ENCODE results near the gene ADAM12.

- no peak for TF ChIP-seq CTCF (conservative IDR thresholded peaks at IDR 0.05; ENCODE audit: low read depth in 2 of 2)
- TF ChIP-seq EZH2phosphoT487 (IDR thresholded peaks at IDR 0.05; ENCODE audit: unreplicated experiment) = no peak
- no peak for TF ChIP-seq EZH2 (IDR thresholded peaks at IDR 0.05; ENCODE audit: low read depth, unreplicated experiment)
- no peak for TF ChIP-seq JUNB (IDR thresholded peaks at IDR 0.05; ENCODE audit: unreplicated experiment)
- no peak for TF ChIP-seq POLR2AphosphoS5 (IDR thresholded peaks at IDR 0.05; ENCODE audit: low read depth)
- TF ChIP-seq ETS1 (IDR thresholded peaks at IDR 0.05) = no peak
- TF ChIP-seq, protein P1, sequence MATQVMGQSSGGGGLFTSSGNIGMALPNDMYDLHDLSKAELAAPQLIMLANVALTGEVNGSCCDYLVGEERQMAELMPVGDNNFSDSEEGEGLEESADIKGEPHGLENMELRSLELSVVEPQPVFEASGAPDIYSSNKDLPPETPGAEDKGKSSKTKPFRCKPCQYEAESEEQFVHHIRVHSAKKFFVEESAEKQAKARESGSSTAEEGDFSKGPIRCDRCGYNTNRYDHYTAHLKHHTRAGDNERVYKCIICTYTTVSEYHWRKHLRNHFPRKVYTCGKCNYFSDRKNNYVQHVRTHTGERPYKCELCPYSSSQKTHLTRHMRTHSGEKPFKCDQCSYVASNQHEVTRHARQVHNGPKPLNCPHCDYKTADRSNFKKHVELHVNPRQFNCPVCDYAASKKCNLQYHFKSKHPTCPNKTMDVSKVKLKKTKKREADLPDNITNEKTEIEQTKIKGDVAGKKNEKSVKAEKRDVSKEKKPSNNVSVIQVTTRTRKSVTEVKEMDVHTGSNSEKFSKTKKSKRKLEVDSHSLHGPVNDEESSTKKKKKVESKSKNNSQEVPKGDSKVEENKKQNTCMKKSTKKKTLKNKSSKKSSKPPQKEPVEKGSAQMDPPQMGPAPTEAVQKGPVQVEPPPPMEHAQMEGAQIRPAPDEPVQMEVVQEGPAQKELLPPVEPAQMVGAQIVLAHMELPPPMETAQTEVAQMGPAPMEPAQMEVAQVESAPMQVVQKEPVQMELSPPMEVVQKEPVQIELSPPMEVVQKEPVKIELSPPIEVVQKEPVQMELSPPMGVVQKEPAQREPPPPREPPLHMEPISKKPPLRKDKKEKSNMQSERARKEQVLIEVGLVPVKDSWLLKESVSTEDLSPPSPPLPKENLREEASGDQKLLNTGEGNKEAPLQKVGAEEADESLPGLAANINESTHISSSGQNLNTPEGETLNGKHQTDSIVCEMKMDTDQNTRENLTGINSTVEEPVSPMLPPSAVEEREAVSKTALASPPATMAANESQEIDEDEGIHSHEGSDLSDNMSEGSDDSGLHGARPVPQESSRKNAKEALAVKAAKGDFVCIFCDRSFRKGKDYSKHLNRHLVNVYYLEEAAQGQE (IDR thresholded peaks at IDR 0.05; ENCODE audit: unreplicated experiment) = no peak
- no peak for TF ChIP-seq NANOG (IDR thresholded peaks at IDR 0.05; ENCODE audit: borderline replicate concordance)
- no peak for TF ChIP-seq STAT1 (IDR thresholded peaks at IDR 0.05; ENCODE audit: unreplicated experiment)
Measured at GRCh38 chr10:126235979-126236851, 152.1 kb downstream of the ADAM12 start.
